ENCODE data around the gene PRICKLE3. TPM values are rescaled to one million over a fixed set of nuclear protein-coding genes. Genes with fewer than 3 reads are reported as not detected.

The PRICKLE3 gene, protein sequence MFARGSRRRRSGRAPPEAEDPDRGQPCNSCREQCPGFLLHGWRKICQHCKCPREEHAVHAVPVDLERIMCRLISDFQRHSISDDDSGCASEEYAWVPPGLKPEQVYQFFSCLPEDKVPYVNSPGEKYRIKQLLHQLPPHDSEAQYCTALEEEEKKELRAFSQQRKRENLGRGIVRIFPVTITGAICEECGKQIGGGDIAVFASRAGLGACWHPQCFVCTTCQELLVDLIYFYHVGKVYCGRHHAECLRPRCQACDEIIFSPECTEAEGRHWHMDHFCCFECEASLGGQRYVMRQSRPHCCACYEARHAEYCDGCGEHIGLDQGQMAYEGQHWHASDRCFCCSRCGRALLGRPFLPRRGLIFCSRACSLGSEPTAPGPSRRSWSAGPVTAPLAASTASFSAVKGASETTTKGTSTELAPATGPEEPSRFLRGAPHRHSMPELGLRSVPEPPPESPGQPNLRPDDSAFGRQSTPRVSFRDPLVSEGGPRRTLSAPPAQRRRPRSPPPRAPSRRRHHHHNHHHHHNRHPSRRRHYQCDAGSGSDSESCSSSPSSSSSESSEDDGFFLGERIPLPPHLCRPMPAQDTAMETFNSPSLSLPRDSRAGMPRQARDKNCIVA
- total RNA-seq (2014; rRNA removed; shearing (Covaris generic)) = 7.2 and 8.7 TPM in 2 replicates

DNA sequence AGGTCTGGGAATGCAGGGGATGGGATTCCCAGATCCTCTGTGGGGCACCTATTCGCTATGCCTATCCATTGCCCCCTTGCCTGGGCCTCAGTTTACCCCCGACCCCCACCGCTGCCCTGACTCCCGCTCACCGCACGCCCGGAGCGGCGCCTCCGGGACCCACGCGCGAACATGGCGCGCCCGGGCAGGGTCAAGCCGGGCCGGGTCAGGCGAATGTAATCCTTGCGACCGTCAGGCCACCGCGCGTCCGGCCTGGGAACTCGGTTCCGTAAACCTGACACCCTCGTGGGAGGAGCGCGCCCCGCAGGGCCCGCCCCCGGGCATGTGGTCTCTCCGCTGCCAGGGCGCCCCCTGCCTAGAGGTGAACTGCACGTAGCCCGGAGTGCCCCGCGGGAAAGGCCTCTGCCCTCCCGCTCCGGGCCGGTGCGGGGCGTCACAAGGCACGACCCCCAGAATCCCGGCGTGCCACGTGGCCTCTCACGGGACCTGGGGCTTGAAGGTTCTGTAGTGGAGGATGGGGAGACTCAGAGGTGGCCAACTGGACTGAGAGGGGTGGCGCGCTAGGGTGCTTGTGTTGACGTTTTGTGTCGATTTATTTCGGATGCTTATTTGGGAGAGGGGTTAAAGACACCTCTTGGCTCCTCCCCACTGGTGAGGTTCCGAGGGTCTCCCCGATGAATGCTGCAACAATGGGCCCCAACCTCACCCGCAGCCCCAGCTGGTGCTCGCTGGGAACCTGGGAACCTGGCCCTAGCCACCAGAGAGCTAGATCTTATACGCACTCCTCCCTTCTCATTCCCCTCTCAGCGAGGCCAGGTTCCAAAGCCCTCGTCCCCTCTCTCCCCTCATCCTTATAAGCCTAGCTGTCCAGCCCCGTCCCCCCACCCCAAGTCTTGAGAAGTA, at the start of gene PRICKLE3:
TSS of gene PRICKLE3 (minus strand) at position 249 of the 903 bp plus-strand sequence. CDS start at position 173, 76 bp downstream.
- peak; percentile 77 for DNase-seq (ENCODE audit: low read depth)

DNA sequence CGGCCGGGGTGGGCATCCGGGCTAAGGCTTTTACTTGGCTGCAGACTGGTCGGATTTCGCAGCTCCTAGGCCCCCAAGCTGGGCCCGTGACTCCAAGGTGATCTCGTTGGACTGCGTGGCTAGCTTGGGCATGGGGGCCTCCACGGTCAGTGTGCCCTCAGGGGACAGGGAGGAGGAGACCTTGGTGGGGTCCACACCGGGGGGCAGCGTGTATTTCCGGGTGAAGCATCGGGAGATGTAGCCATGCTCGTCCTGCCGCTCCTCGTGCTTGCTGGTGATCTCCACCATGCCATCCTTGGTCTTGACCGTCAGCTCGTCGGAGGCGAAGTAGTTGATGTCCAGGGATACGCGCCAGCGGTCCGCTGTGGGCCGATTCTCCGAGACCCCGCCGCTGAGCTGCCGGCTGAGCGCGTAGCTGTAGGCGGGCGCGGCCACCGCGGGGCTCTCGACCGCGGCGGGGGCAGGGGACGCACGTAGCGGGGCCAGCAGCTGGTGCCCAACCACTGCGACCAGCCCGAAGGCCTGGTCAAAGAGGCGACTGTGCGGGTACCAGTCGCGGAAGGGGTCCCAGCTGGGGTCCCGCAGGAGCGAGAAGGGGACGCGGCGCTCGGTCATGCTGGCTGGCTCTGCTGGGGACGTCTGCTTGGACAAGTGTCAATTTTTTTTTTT, 47.8 kb upstream of the PRICKLE3 start:
- DNase-seq (ENCODE audit: low read depth) = no peak

DNA sequence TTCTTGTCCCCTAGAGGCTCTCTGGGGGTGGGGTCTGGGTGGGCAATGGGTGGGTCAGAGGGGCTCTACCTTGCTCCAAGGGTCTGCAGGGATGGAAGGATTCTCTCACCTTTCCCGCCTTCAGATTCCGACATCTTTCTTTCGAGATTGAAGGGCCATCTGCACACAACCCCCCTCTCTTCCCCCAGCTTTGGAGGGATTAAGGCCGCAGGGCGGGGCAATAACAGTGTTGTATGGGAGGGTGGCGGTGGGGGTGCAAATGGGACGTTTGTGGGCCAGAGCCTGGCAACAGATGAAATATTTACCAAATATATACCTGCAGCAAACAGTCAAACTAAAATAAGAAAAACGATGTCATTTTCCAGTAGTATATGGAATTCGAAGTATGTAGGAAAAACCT, 47.0 kb upstream of the PRICKLE3 start, which contains the start of gene CACNA1F:
TSS of gene CACNA1F (minus strand) at position 165 of the 400 bp plus-strand sequence. CDS start at position 134, 31 bp downstream.
- no peak for DNase-seq (ENCODE audit: low read depth)

DNA sequence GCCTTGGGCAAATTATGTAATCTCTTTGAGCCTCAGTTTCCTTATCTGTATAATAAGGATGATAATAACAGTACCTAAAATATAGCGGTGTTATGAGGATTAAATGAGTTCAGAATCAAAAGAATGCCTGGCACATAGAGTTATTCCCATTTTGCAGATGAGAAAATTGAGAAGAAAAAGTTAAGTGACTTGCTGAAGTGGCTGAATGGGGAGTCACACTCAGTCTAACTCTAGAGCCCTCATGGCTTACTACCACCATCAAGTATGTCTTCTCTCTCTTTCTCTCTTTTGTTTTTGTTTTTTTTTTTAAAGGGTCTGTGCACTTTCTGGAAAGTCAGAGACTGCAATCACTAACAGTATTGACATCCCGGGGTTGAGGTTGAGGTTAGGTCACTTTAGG, 46.4 kb upstream of the PRICKLE3 start:
- no peak for DNase-seq (ENCODE audit: low read depth)

DNA sequence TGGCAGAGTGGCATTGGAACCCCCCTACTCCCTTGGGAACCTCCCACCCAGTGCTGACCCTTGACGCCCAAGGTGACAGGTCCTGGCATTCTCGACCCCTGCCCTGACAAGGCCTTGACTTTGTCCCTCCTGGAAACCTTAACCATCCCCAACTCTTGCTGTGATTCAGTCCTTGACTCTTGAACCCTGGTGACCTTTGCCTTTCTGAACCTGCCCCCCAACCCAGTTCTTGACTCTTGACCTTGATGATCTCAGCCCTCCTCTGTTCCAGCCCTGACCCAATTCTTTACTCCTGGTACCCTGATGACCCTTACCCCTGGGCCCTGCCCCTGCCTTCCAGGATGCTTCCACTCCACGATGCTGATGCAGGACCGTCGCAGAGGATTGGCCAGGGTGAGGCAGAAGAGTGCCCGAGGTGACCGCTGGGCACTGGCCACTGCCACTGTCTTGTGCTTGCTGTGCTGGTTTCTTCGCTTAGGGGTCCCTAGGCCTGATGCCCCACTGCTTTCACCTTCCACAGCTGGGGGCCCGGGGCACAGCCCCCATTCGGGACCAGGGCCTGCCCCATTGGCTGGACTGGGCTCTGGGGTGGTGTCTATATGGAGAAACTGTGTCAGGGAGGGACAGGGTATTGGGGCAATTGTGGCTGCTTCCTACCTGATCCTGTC, 45.3 kb upstream of the PRICKLE3 start:
- DNase-seq (ENCODE audit: low read depth) = no peak

DNA sequence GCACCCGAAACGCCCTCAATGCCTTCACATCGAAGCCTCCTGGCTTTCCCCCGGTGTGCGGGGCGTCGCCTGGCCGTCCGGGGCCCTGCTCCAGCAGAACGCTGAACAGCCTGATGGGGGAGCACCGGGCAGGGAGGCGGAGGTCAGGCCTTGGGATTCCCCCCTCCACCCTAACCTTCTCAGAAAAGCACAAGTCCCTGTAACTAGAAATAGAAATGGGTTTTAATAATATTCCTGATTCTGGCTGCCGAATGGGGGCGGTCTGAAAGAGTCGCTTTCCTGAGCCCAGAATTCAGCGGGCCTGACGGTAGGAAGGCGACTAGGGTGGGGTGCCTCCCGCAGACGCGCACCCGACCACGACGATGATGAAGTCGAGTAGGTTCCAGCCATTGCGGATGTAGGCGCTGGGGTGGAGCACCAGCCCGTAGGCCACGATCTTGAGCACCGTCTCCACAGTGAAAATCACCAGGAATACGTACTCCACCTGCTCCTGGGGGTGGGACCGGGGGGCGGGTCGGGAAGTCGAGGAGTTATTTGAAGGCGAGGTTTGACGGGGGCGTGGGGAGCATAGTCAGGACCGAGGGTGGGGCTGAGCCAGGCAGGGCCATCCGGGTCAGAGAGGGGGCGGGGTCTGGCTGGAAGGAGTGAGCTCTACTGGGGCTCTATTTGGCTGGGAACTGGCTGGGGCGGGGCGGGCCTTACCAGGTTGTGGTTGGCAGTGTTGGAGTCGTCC, 44.5 kb upstream of the PRICKLE3 start:
- DNase-seq (ENCODE audit: low read depth) = peak; percentile 51

DNA sequence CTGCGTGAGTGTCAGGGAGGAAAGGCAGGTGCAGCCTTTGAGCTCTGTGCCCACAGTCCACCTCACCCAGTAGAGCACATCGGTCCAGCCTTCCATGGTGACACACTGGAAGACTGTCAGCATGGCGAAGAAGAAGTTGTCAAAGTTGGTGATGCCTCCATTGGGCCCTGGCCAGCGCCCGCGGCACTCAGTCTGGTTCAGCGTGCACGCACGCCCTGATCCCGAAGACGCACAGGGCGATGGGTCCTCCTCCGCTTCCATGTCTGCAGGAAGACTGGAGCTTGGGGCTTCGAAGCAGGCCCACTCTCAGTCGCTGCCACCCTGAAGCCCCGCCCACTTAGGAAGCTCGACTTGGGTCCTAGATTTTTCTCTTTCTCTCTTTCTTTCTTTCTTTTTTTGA, 42.0 kb upstream of the PRICKLE3 start:
- DNase-seq (ENCODE audit: low read depth) = no peak

DNA sequence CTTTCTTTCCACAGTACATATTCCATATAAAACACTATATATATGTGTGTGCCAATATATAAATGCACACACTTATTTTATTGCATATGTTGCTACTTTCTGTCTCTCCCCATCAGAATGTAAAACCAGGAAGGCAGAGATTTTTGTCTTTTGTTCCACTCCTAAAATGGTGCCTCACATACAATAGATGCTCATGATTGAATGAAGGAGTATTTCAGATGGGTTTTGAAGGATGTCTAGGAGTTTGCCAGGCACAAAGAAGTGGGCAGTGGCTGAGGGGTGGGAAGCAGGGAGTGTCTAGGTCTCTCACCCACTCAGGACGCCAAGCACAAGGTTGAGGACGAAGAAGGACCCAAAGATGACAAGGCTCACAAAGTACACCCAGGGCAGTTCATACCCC, 41.6 kb upstream of the PRICKLE3 start:
- no peak for DNase-seq (ENCODE audit: low read depth)

DNA sequence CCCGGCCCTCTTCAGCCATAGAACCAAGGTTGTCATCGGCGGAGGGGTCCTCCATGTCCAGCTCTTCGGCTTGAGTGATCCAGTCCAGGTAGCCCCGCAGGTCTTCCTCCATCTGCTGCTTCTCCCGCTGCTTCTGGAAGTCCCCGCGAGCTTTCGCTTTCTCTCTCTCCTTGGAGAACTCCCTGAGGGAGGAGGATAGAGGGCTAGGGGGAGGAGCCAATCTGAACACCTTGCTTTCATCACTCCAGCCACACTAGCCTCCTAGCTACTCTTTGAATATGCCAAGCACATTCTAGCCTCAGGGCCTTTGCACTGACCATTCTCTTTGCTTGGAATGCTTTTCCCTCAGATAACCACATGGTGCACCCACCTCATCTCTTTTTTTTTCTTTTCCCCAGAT, 40.8 kb upstream of the PRICKLE3 start:
- DNase-seq (ENCODE audit: low read depth) = peak; percentile 4

DNA sequence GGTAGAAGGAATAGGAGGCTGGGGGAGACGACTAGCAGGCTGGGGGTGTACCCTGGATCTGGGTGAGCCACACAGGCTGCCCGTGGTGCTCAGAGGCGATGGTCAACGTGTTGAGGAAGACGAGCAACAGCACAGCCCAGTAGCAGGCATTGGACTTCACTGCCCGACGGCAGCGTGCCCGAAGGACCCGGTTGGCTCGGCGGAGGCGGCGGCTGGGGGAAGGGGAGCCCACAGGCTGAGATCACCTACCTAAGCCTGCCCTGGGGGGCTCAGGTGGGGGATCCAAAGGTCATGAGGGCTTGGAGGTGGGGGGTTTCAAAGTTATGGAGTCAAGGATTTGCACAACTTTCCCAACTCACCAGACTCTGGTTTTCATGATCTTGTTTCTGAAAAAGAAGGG, 39.7 kb upstream of the PRICKLE3 start:
- no peak for DNase-seq (ENCODE audit: low read depth)

DNA sequence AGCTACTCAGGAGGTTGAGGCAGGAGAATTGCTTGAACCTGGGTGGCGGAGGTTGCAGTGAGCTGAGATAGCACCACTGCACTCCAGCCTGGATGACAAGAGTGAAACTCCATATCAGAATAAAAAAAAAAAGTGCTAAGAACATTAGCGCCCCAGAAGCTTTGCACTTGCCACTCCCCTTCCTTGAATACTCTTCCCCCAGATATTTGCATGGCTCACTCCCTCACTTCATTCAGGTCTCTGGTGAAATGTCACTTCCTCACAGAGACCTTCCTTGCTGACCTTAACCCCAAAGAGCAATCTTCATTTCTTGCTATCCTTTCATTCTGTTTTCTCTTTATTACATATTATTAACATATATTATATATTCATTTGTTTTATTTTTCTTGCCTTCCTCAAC, 35.7 kb upstream of the PRICKLE3 start:
- no peak for DNase-seq (ENCODE audit: low read depth)

DNA sequence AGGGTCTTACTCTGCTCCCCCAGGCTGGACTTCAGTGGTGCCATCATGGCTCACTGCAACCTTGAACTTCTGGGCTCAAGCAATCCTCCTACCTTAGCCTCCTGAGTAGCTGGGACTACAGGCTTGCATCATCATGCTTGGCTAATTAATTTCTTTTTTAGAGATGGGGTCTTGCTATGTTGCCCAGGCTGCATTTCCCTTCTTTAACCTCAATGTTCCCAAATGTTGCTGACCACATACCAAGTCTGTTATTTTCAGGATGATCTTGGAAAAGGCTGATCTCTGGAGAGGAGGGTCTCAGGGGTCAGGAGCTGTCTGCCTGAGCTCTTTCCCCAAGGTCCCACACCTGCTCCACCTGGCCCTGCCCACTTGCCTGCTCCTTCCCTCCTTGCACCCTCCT, 33.9 kb upstream of the PRICKLE3 start:
- no peak for DNase-seq (ENCODE audit: low read depth)

DNA sequence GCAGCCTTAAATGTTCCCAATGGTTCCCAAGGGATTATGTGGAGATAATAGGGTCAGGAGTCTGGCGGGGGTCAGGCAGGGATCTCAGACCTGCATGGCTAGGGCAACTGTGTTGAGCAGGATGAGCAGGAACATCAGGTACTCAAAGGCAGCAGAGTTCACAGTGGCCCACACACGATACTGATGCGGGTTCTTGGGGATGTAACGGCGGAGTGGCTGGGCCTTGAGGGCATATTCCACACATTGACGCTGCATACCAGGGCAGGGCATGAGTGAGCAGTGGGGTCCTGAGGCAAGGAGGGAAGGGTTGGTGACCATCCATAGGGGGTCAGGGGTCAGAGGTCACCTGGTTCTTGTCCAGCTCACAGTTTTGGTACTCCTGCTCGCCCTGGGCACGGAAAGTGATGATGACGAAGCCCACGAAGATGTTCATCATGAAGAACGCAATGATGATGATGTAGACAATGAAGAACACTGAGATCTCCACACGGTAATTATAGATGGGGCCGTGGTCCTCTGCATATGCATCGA, 28.9 kb upstream of the PRICKLE3 start:
- no peak for DNase-seq (ENCODE audit: low read depth)

DNA sequence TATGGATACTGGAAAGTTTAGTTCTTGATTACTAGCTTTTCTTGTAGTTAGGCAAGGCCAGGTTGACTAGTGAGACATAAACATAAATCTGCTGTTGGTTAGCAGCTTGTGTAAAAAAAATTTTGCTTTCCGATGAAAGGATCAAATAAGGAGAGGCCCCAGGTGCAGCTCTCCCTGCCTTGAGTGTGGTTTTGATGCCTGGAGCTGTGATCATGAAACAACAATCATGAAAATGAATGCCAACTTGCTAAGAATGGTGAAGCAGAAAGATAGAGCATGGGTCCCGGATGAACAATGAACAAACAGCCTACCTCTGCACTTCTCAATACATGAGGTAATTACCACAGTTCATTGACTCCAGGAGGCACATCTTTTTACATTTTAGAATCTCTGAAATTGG, 28.2 kb upstream of the PRICKLE3 start:
- no peak for DNase-seq (ENCODE audit: low read depth)

DNA sequence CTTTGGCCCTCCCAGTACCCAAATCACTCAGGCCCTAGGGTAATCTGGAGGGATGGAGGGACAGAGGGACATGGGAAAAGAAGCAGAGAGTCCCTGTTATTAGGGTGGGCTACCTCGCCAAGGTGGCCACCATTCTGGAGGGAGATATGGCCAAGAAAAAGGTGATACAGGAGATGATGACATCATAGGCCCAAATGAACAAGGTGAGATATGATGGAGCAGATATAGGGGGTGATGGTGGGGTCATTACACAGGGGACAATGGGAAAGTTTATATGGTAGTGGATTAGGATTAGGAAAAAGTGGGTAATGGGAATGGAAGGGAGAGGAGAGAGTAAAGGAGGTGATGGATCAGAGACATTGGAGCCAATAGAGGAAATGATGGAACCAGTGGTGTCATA, 26.7 kb upstream of the PRICKLE3 start:
- no peak for DNase-seq (ENCODE audit: low read depth)

DNA sequence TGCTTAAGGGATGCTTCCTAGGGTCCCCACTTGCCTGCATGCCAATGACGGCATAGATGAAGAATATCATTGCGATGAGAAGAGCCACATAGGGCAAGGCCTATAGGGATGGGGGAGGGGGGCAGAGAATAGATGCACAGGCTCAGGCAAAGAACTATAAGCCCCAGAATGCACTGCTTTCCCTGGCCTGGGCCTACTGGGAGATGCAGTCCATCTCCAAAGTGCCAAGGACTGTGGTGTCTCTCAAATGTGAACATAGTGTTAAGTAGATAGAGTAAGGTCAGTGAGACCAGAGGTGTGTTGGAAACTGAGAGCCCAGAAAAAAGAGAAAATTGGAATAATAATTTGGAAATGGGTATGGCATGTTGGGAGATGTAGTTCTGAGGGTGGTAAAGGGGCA, 26.0 kb upstream of the PRICKLE3 start:
- no peak for DNase-seq (ENCODE audit: low read depth)

DNA sequence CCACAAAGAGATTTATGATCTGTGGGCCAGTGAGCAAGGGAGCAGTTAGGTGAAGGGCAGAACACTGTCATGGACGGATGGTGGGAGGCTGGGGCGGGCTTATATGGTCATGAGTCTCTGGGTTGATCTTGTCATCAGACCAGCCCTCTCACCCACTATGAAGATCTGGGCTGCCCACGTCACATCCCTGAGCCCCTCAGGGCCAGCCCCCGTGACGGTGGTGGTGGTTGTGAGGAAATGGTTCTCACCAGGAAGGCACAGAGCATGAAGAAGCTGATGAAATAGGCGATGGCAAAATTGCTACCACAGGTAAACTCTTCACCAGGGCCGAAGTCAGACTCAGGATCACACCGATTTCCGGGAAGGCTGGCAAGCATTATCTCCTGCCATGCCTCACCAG, 24.9 kb upstream of the PRICKLE3 start:
- DNase-seq (ENCODE audit: low read depth) = no peak

DNA sequence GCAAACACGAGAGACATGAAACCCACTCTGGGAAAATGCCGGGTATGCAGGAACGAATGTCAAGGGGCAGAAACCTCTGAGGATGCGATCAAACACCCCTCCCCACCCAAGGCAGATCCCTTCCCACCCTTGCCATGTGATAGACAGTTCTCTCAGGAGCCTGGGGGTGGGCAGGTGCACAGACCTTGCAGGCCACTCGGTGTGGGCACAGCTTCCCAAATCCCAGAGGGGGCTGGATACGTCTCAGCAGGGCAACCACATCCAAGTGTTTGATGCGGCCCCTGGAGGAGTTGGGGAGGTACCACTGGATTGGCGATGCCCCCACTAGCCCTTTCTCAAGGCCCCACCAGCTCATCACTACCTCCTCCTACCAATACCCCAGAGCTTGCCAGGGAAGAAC, 24.2 kb upstream of the PRICKLE3 start:
- no peak for DNase-seq (ENCODE audit: low read depth)

DNA sequence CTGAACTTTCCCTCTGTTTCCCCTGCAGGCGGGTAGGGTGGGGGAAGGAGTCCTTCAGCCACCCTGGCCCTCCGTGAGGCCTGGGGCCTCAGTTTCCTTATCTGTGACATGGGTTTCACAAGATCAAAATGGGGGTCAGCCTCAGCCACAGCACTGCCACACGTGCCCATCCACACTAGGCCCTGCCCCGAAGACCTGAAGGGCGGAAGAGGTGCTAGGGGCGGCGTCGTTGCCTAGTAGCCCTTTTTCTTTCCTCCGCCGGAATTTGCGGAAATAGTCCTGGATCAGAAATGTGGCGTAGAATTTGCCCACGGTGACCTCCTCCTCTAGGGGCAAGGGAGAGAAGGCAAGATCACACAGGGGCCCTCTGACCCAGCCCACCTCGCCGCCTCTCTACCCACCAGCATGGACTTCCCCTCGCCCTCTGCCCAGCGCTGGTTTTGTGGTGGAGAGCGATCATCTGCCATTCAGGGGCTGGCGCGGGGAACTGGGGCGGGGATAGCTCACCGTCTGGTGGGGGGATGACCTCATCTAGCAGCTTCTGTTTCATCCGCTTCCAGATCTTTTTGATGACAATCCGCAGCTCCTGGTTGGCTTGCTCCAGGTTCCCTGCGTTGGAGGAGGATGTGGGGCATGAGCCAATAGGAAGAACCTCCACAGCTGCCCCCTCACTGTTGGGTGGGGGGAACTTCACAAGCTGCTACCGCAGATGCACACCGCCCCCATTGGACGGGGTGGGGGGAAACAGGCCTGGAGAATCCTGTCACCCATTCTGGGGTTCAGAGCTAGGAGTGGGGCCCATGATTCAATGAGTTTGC, 23.5 kb upstream of the PRICKLE3 start:
- no peak for DNase-seq (ENCODE audit: low read depth)

Data from RPMI7951 (cell line).